GM18867 (cell line): Measurements from ENCODE around the gene RAB11FIP3.
A peak's percentile ranks its signal among the peaks of the same experiment; 100 is the strongest.
"Not testable (repeated sequence)": the region's sequence is repeated elsewhere in the genome, so short reads cannot be mapped to it uniquely, and the experiment has no call there.

Experiments
- ATAC-seq: cut with Tn5 transposase; IDR thresholded peaks from one replicate; pipeline ENCODE4 v1.9.1; 2021; ENCODE audit warnings: mild to moderate bottlenecking, moderate library complexity; ENCODE audit not compliant: unreplicated experiment

RAB11FIP3 gene

DNA sequence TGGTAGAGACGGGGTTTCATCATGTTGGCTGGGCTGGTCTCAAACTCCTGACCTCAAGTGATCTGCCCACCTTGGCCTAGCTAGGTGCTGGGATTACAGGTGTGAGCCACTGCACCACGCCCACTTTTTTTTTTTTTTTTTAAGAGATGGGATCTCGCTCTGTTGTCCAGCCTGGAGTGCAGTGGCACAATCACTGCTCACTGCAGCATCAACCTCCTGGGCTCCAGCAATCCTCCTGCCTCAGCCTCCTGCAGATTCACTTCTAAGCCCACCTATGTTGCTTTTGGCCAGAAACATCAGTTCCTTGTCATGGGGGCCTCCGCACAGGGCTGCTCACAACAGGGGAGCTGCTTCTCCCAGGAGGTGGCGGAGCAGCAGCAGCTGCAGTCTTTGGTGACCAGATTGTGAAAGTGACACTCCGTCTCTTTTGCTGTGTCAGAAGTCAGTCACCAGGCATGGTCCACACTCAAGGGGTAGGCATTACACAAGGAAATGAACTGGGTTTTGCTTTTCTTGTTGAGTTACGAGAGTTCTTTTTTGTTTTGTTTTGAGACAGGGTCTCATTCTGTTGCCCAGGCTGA is 32.9 kb upstream of the RAB11FIP3 start:
- ATAC-seq: no peak

DNA sequence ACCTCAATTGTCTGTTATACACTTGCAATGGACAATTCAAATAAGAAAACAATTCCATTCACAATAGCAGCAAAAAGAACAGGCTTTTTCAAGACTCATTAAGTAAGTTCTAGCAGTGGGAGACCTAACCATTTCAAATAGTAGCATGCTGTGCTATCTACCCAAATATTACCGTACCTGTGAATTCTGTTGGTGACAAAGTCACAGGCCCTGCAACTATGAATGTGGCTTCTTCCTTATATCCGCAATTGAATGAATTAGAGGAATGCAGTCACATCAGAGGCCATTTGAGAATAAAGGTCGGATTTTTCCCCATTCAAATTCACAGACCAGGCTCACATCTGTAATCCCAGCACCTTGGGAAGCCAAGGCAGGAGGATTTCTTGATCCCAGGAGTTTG is 29.2 kb upstream of the RAB11FIP3 start:
- ATAC-seq: no peak

DNA sequence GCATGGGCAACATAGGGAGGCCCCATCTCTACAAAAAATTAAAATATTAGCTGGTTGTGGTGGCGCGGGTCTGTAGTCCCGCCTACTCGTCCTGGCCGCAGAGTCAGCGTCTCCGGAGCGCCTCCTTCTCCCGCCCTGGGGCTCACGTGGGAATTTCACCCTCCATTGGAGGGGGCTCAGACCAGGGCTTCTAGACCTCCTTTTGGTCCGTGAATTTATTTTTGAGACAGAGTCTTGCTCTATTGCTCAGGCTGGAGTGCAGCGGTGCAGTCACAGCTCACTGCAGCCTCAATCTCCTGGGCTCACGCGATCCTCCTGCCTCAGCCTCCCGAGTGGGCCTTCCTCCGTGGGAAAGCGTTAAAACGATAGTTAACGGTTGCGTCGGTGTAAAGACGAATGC is 28.8 kb upstream of the RAB11FIP3 start:
- ATAC-seq: no peak

DNA sequence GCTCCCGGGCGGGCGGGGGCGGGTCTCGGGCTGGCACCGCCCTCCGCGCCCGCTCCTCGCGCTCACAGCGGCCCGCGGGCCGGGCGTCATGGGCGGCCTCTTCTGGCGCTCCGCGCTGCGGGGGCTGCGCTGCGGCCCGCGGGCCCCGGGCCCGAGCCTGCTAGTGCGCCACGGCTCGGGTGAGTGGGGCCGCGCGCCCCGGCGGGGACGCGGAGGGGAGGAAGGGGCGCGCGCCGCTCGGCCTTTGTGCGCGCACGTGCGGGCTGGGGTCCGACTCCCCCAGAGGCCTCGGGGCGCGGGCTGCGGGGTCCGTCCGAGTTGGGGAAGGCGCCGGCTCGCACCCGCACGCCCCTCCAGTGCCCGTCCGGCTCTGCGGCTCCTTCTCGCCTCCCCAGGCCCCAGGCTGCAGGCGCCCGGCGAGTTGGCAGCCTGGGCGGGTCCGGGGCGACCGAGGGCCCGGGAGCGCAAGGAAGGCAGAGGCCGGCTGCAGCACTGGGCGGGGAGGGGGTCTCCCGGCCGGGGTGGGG is 28.3 kb upstream of the RAB11FIP3 start, which contains the start of gene NME4:
NME4 (plus strand) TSS at position 65 of the 527 bp plus-strand sequence; CDS start at position 89, 24 bp downstream.
- ATAC-seq: no peak

DNA sequence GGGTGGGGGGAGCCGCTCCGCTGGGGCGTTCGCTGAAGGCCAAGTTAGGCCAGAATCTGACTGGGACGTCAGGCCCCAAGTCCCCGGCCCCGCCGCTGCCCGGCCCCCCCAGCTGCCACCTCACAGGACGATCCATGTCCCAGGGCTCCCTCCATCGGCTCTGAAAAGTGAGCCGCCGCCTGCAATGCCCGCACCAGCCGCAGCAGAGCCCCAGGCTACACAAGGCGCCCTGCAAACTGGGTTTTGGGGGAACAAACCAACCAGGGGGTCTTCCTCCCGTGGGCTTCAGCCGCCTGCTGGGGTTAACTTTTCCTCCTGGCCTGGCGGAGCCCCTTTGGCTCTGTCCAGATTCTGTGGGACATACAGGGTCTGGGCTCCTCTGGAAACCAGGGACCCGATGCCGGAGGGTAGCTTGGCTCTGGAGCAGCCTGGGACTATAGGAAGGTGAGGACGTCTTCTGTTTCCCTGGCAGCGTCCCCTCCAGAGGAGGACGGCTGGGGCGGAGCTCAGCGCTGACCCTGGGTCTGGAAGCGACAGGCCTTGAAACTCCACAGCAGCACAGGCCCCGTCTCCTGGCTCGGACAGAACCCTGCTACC is 27.6 kb upstream of the RAB11FIP3 start:
- no peak for ATAC-seq

DNA sequence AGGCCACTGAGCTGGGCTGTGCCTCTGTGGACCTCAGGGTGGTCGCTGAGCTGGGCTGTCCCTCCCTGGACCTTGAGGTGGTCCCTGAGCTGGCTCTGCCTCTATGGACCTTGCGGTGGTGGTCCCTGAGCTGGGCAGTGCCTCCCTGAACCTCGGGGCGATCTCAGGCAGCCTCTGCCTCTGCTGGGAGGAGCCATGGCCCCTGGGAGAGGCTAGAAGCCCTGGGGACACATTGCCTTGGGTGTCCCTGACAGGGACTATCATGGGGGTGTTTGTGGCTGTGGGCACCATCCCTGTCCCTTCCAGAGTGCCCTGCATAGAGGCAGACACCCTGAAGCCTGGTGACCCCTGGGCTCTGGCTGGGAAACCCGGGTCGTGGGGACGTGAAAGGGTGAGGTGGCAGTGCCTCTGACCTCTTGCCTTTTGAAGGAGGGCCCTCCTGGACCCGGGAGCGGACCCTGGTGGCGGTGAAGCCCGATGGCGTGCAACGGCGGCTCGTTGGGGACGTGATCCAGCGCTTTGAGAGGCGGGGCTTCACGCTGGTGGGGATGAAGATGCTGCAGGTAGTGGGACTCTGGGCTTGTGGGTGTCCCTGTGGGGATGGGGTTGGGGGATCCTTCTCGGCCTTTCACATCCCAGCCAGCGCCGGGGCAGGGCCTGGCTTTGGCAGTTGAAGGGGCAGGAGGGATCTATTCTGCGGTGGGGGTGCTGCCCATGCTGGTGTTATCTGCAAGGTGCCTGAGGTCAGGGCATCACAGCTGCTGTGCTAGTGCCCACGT is 26.7 kb upstream of the RAB11FIP3 start:
- no peak for ATAC-seq

DNA sequence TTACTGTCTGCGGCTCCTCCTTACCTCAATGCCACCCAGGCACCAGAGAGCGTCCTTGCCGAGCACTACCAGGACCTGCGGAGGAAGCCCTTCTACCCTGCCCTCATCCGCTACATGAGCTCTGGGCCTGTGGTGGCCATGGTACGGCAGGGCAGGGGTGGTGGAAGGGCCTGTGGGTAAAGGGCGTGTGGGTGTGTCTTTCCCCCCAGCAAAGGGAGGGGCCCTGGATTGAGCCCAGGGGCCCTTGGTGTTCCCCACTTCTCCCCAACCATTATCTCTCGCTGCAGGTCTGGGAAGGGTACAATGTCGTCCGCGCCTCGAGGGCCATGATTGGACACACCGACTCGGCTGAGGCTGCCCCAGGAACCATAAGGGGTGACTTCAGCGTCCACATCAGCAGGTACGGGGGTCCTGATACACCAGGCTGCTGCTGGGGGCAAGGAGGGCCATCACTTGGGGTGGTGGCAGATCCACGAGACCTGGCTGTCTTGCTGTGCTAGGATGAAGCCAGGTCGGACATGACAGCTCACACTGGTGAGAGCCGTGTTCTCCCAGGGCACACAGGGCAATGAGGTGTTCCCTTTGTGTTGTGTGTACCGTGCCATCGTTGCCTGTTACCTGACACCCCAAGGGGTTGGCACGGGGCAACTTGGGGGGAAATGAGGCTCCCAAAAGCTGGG is 26.0 kb upstream of the RAB11FIP3 start:
- ATAC-seq: no peak

DNA sequence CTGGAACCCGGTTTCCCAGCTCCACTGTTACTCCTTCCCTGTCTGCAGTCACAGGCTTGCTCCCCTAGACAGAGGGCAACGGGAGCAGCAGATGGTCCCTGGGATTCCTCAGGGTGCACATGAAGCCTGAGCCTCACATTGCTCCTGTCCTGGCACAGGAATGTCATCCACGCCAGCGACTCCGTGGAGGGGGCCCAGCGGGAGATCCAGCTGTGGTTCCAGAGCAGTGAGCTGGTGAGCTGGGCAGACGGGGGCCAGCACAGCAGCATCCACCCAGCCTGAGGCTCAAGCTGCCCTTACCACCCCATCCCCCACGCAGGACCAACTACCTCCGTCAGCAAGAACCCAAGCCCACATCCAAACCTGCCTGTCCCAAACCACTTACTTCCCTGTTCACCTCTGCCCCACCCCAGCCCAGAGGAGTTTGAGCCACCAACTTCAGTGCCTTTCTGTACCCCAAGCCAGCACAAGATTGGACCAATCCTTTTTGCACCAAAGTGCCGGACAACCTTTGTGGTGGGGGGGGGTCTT is 25.3 kb upstream of the RAB11FIP3 start:
- no peak for ATAC-seq

DNA sequence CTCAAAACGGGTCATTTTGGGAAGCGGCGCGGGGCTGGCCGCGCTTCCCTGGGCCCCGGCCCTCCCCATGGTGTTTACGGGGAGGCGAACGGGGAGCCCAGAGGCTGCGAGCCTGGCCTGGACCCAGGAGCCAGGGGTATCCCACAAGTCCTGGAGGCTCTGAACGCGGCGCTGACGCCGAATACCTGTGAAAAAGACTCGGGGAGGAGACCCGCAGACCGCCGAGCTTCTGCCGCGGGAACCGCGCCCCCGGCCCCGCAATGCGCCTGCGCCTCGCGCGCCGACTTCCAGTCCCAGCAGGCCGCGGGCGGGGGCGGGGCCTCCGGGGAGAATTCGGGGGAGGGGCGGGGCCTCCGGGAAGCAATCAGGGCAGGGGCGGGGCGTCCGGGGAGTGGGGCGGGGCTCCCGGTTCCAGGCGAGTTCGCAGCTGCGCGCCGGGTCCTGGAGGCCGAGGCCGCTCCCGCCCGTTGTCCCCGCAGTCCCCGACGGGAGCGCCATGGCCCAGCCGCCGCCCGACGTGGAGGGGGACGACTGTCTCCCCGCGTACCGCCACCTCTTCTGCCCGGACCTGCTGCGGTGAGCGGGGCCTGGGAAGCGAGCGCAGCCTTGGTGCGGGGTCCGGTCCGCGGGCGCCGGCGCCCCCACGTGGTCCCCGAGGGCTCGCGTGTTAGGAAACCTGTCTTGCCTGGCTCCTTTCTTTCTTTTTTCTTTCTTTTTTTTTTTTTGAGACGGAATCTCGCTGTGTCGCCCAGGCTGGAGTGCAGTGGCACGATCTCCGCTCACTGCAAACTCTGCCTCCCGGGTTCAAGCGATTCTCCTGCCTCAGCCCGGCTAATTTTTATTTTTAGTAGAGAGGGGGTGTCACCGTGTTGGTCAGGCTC is 23.7 kb upstream of the RAB11FIP3 start, which contains the start of gene DECR2:
DECR2 (plus strand) TSS at position 418 of the 881 bp plus-strand sequence; CDS start at position 497, 79 bp downstream.
- ATAC-seq: peak; percentile 49

DNA sequence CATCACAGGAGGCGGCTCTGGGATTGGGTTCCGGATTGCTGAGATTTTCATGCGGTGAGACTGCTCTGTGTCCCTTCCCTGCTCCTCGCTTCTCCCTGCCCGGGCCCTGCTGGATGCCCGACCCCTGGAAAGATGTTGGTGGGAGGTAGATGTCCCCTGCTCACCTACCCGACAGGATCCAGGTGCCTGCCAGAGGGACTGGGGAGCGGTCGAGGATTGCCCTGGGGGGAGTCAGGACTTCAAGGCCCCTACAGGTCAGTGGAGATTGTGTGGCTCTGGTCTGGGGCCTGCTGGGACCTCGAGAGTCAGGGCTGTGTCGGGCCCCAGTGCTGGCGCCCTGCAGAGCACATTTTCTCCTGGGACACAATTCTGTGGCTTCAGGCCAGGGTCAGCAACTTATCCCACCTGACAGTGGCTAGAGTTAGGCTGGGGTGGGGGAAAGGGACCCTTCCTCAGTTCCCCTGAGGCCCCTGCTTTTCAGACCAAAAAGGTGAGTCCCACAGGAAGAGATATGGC is 20.4 kb upstream of the RAB11FIP3 start:
- ATAC-seq: no peak

DNA sequence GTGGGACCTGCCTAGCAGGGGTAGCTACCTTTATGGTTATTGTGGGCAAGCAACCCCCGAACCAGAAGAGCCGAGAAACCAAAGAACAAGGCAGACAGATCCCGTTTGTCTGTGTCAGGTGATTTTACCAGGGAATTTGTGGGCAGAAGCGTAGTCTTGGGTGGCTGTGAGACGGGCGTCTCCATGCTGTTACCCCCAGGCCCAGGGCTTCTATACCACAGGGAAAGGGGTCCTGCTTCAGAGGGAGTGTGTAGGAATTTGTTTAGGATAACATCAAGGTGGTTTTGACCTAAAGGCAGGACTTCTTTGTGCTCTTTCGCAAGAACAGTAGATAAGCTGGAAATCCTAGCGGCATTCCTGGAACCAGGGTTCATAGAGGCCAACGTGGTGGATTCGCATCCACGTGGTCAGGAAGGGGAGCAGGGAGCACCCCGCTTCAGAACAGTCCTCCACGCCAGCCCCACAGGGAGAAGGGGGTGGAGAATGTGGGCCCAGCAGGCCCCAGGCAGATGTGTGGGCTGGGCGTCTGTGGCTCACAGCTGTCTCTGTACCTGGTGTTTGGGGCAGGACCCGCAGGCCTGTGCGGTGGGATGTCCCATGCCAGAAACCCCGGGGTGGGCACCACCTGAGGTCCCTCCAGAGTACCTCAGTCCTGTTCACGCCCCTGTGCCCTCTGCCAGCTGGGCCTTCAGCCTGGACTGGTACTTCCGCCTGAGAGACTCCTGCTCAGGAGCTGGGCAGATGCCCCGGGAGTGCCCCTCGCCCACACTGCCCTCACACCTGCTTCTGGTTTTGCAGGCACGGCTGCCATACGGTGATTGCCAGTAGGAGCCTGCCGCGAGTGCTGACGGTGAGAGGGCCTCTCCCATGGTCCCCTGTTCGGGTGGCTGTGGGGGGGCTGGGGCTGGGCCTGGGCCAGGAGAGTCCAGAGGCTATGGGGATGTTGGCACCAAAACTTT is 19.6 kb upstream of the RAB11FIP3 start:
- no peak for ATAC-seq

DNA sequence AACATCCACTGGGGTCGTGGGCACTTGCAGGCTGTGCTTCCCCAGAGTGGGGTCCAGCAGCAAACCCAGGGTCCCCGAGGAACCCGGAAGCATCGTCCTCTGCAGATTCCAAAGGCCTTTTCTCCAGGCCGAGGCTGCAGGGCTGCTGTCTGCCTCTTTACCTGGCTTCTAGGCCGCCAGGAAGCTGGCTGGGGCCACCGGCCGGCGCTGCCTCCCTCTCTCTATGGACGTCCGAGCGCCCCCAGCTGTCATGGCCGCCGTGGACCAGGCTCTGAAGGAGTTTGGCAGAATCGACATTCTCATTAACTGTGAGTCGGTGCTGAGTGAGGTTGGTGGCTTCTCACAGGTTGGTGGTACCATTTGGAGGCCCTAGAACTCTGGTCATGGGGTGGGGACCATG is 18.2 kb upstream of the RAB11FIP3 start:
- no peak for ATAC-seq

DNA sequence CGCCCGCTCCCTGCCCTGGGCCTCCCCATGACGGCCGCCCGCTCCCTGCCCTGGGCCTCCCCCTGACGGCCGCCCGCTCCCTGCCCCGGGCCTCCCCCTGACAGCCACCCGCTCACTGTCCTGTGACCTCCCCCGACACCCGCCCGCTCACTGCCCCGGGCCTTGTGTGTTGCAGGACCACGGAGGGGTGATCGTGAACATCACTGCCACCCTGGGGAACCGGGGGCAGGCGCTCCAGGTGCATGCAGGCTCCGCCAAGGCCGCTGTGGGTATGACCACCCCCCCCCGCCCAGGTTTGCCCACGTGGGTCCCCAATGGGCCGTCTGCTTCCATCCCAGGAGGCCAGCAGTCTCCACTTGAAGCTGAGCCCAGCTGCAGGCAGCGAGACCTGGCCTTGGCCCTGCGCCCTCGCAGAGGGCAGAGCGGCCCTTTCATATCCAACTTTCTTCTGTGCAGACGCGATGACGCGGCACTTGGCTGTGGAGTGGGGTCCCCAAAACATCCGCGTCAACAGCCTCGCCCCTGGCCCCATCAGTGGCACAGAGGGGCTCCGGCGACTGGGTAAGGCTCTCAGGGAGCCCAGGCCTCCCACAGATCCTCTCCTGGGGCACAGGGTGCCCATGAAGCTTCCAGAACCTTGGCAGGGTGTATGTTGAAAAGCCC is 14.8 kb upstream of the RAB11FIP3 start:
- no peak for ATAC-seq

DNA sequence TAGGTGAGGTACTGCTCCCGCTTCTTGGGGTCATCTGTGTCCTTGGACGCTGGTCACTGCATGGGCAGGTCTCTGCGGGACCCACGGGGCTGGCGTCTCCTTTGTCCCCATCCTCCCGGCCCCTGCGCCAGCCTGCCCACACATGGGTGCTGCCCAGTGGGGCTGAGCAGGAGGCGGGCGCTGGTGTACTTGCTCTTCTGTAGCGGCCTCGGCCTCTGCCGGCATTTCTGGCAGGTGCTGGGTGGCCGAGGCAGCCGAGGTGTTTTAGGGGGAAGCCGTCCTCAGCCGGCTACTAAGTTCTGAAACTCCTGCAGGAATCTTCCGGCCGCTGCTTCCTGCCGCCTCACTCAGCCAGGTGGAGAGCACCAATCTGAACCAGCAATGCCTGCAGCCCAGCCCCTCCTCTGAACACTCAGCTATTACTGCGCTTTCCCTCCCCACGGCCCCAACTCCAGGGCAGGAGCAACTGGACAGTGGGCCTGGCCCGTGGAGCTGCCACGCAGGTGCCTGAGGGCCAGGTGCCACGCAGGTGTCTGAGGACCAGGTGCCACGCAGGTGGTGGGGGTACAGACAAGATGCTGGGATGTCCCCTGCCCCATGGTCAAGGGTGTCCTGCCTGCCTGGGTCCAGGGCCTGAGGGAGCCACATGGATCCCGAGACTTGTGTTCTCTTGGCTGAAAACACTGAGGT is 13.7 kb upstream of the RAB11FIP3 start:
- no peak for ATAC-seq

DNA sequence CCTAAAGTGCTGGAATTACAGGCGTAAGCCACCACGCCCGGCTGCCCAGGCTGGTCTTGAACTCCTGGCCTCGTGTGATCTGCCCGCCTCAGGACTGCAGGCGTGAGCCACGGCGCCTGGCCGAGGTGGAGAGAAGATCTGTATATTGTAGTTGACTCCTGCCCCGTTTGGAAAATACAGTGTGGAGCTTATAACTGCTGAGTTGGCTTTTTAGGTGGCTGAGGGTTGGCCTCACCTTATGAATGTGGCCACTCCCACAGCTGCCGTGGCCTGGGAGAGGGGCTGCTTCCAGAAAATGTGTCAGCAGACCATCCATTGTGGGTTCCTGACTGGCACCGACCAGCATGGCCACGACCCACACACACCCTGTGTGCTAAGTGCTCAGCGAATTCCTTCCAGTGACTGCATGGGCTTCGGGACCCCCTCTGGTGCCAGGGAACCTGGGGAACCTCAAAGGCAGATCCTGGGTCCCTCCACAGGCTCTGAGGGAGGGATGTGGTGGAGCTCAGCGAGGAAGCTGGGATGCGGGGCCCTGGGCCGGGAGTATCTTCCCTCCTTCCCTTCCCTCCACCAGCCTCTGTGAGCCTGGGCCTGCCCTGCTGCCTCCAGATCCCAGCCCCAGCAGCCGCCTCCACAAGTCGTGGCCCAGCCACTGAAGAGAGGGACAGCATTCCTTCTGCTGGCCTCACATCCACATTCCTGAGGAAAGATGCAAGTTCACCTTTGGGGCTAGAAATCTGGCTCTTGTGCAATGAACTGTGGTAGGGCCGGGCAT is 10.9 kb upstream of the RAB11FIP3 start:
- no peak for ATAC-seq

DNA sequence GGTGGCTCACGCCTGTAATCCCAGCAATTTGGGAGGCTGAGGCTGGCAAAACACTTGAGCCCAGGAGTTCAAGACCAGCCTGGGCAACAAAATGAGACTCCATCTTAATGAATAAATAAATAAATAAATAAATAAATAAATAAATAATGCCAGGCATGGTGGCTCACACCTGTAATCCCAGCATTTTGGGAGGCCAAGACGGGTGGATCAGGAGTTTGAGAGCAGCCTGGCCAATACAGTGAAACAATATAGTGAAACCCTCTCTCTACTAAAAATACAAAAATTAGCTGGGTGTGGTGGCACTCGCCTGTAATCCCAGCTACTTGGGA is 10.3 kb upstream of the RAB11FIP3 start:
- ATAC-seq: not testable (repeated sequence)

DNA sequence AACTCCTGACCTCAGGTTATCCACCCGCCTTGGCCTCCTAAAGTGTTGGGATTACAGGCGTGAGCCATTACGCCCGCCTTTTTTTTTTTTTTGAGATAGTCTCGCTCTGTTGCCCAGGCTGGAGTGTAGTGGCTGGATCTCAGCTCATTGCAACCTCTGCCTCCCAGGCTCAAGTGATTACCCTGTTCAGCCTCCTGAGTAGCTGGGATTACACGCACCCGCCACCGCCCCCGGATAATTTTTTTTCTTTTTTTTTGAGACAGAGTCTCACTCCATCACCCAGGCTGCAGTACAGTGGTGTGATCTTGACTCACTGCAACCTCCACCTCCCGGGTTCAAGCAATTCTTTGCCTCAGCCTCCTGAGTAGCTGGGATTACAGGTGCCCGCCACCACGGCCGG is 3.3 kb upstream of the RAB11FIP3 start:
- ATAC-seq: not testable (repeated sequence)
